Brain microvascular endothelial cell (primary cell): ENCODE data around the gene ALKBH5.

Experiments used
- DNase-seq: peaks from one replicate; pipeline ENCODE4 v3.0.0-alpha.2; 2020
- H3K27ac ChIP-seq: fragments of 250-450 bp; sonication (Bioruptor Pico); 2 replicates; pipeline ENCODE4 v1.5.1; 2020; ENCODE audit warnings: mild to moderate bottlenecking, moderate library complexity
- H3K27me3 ChIP-seq: fragments of 250-450 bp; sonication (Bioruptor Pico); replicated peaks from 2 replicates; pipeline ENCODE4 v1.5.1; 2020; ENCODE audit warnings: mild to moderate bottlenecking
- H3K36me3 ChIP-seq: fragments of 250-450 bp; sonication (Bioruptor Pico); replicated peaks from 2 replicates; pipeline ENCODE4 v1.5.1; 2020; ENCODE audit warnings: mild to moderate bottlenecking
- H3K4me3 ChIP-seq: 2 replicates; pipeline ENCODE4 v1.5.1; 2011; ENCODE audit warnings: low read depth, mild to moderate bottlenecking, control low read depth, low read length, moderate library complexity
- CTCF ChIP-seq: IDR thresholded peaks from 2 replicates; pipeline ENCODE4 v1.5.1; 2011; ENCODE audit warnings: low read depth, mild to moderate bottlenecking, moderate library complexity, low read length, control low read depth, inconsistent platforms; ENCODE audit errors: missing control alignments
- in situ Hi-C: cut with HindIII; loops from 2 replicates; pipeline ENCODE4 v1.10.0; 2017; ENCODE audit warnings: low sequenced_read_pairs, low pct_ligation_motif_present

ALKBH5 gene

GRCh38 chr17:18248811-18249210 is 65.2 kb downstream of the ALKBH5 start:
- H3K4me3 ChIP-seq = no peak overlapping the region
- no peaks in the 10 kb centered on the region for H3K27me3 ChIP-seq
- H3K27ac ChIP-seq = no peak overlapping the region
- no peak for DNase-seq
- in situ Hi-C loops = no loop called here
- H3K36me3 ChIP-seq = peaks cover 85% of the 10 kb centered on the region
- TF ChIP-seq CTCF = no peak

- no peak overlapping the region for H3K27ac ChIP-seq
- no peak for DNase-seq
- no peak for TF ChIP-seq CTCF
- H3K4me3 ChIP-seq = no peak overlapping the region
- H3K27me3 ChIP-seq = no peaks in the 10 kb centered on the region
- H3K36me3 ChIP-seq = peaks cover 93% of the 10 kb centered on the region
- in situ Hi-C loops = no loop called here
These were observed 66.6 kb downstream of the ALKBH5 start for GRCh38 chr17:18250259-18250658.

- in situ Hi-C loops = no loop called here
- TF ChIP-seq CTCF = no peak
- H3K27ac ChIP-seq = no peak overlapping the region
- no peaks in the 10 kb centered on the region for H3K27me3 ChIP-seq
- H3K4me3 ChIP-seq = no peak overlapping the region
- peaks cover 93% of the 10 kb centered on the region for H3K36me3 ChIP-seq
- no peak for DNase-seq
These were observed 67.1 kb downstream of the ALKBH5 start for GRCh38 chr17:18250708-18251107.

- peaks cover 93% of the 10 kb centered on the region for H3K36me3 ChIP-seq
- H3K27me3 ChIP-seq = no peaks in the 10 kb centered on the region
- no peak for TF ChIP-seq CTCF
- in situ Hi-C loops = no loop called here
- H3K27ac ChIP-seq = no peak overlapping the region
- no peak for DNase-seq
- H3K4me3 ChIP-seq = no peak overlapping the region
These were observed 67.6 kb downstream of the ALKBH5 start for GRCh38 chr17:18251204-18251603.

GRCh38 chr17:18252160-18252559 is 68.5 kb downstream of the ALKBH5 start:
- Histone ChIP-seq H3K4me3 (no peak overlapping the region), H3K27ac (no peak overlapping the region), H3K27me3 (no peaks in the 10 kb centered on the region), H3K36me3 (peaks cover 87% of the 10 kb centered on the region)
- no peak for DNase-seq
- in situ Hi-C loops = no loop called here
- no peak for TF ChIP-seq CTCF

GRCh38 chr17:18253187-18253884 is 69.7 kb downstream of the ALKBH5 start:
- in situ Hi-C loops = no loop called here
- TF ChIP-seq CTCF = no peak
- Histone ChIP-seq H3K4me3 (no peak overlapping the region), H3K27me3 (no peaks in the 10 kb centered on the region), H3K27ac (no peak overlapping the region), H3K36me3 (peaks cover 79% of the 10 kb centered on the region)
- DNase-seq = no peak
